SKM-1 (cell line): ENCODE results near the gene PIP5K1C.

Source experiments
- DNase-seq: peaks from one replicate; lab custom pipeline; 2025; ENCODE audit not compliant: unreplicated experiment; lab: John Stamatoyannopoulos, UW

PIP5K1C gene

GRCh38 chr19:3611841-3612240, 88.4 kb downstream of the PIP5K1C start:
- DNase-seq, result no peak

- DNase-seq, result no peak
These were observed 89.2 kb downstream of the PIP5K1C start for GRCh38 chr19:3610745-3611717.

- DNase-seq, result no peak
These were observed 90.2 kb downstream of the PIP5K1C start for GRCh38 chr19:3609779-3610719.

GRCh38 chr19:3608750-3609322, 91.4 kb downstream of the PIP5K1C start:
- DNase-seq, result no peak

- DNase-seq, result no peak
These were observed 92.1 kb downstream of the PIP5K1C start for GRCh38 chr19:3608079-3608641.

GRCh38 chr19:3607303-3608078, 92.8 kb downstream of the PIP5K1C start:
- no peak for DNase-seq

GRCh38 chr19:3606690-3607289, 93.5 kb downstream of the PIP5K1C start, which contains the start of gene TBXA2R:
TSS of gene TBXA2R (minus strand) at chr19:3606875. CDS start at chr19:3600634, 6,241 bp downstream.
- DNase-seq, result no peak

GRCh38 chr19:3606174-3606689, 94.0 kb downstream of the PIP5K1C start:
- no peak for DNase-seq

GRCh38 chr19:3605770-3606169, 94.5 kb downstream of the PIP5K1C start:
- DNase-seq, result no peak

GRCh38 chr19:3605361-3605760, 94.9 kb downstream of the PIP5K1C start:
- no peak for DNase-seq

GRCh38 chr19:3604987-3605343, 95.3 kb downstream of the PIP5K1C start:
- DNase-seq, result no peak

GRCh38 chr19:3604227-3604986, 95.9 kb downstream of the PIP5K1C start:
- DNase-seq, result no peak

GRCh38 chr19:3603121-3603811, 97.0 kb downstream of the PIP5K1C start:
- no peak for DNase-seq

GRCh38 chr19:3601021-3601420, 99.2 kb downstream of the PIP5K1C start:
- no peak for DNase-seq

- no peak for DNase-seq
These were observed 100.5 kb downstream of the PIP5K1C start for GRCh38 chr19:3599776-3600187.

GRCh38 chr19:3595521-3596061, 104.7 kb downstream of the PIP5K1C start:
- no peak for DNase-seq

- DNase-seq, result no peak
These were observed 107.1 kb downstream of the PIP5K1C start for GRCh38 chr19:3593156-3593555.
